ENCODE results near the gene UBE2H.
"Not testable (repeated sequence)": the region's sequence is repeated elsewhere in the genome, so short reads cannot be mapped to it uniquely, and the experiment has no call there.

Gene UBE2H

GRCh38 chr7:129870668-129871067 is 82.1 kb downstream of the UBE2H start:
- DNase-seq: no peak

- DNase-seq: no peak
Measured at GRCh38 chr7:129866251-129866650, 86.5 kb downstream of the UBE2H start.

GRCh38 chr7:129865925-129866201 is 86.9 kb downstream of the UBE2H start:
- no peak for DNase-seq

- no peak for DNase-seq
Measured at GRCh38 chr7:129865093-129865924, 87.5 kb downstream of the UBE2H start.

GRCh38 chr7:129864676-129865075 is 88.1 kb downstream of the UBE2H start:
- DNase-seq: not testable (repeated sequence)

GRCh38 chr7:129864042-129864441 is 88.7 kb downstream of the UBE2H start:
- no peak for DNase-seq

- DNase-seq: no peak
Measured at GRCh38 chr7:129862682-129863081, 90.1 kb downstream of the UBE2H start.

- DNase-seq: not testable (repeated sequence)
Measured at GRCh38 chr7:129860784-129861183, 92.0 kb downstream of the UBE2H start.

- DNase-seq: no peak
Measured at GRCh38 chr7:129859183-129859582, 93.6 kb downstream of the UBE2H start.

GRCh38 chr7:129858490-129858889 is 94.3 kb downstream of the UBE2H start:
- DNase-seq: no peak

GRCh38 chr7:129857313-129857712 is 95.4 kb downstream of the UBE2H start:
- DNase-seq: no peak

- DNase-seq: no peak
Measured at GRCh38 chr7:129855935-129856717, 96.6 kb downstream of the UBE2H start.

- no peak for DNase-seq
Measured at GRCh38 chr7:129855234-129855673, 97.5 kb downstream of the UBE2H start.

GRCh38 chr7:129854401-129854800 is 98.4 kb downstream of the UBE2H start:
- DNase-seq: no peak

GRCh38 chr7:129853661-129854268 is 99.0 kb downstream of the UBE2H start:
- no peak for DNase-seq

GRCh38 chr7:129851809-129852208 is 101.0 kb downstream of the UBE2H start:
- DNase-seq: no peak

GRCh38 chr7:129851174-129851573 is 101.6 kb downstream of the UBE2H start:
- DNase-seq: no peak

GRCh38 chr7:129848436-129848835 is 104.3 kb downstream of the UBE2H start:
- DNase-seq: no peak

GRCh38 chr7:129845972-129846327 is 106.8 kb downstream of the UBE2H start:
- no peak for DNase-seq

GRCh38 chr7:129845178-129845971 is 107.4 kb downstream of the UBE2H start:
- no peak for DNase-seq

GRCh38 chr7:129843978-129844840 is 108.6 kb downstream of the UBE2H start:
- no peak for DNase-seq

GRCh38 chr7:129843365-129843898 is 109.3 kb downstream of the UBE2H start:
- no peak for DNase-seq

Data from NCI-H1436 (cell line).